Esophagus muscularis mucosa (tissue), 4 donors: ENCODE data around the gene KCNE4.

Experiments
- CTCF ChIP-seq, 3 experiments: fragments of 200-600 bp in 2 of 3; fragments of 450-650 bp in 1 of 3; sonication (generic) in 2 of 3; IDR thresholded peaks; one replicate each; pipeline ENCODE4 v1.5.1; 2017 to 2019; ENCODE audit warnings: antibody characterized with exemption in 3 of 3, mild to moderate bottlenecking in 2 of 3, moderate library complexity in 1 of 3
- EP300 ChIP-seq: sonication (generic); formaldehyde crosslinking; IDR thresholded peaks from one replicate; pipeline ENCODE4 v1.6.1; 2017; ENCODE audit warnings: antibody characterized with exemption
- POLR2A ChIP-seq: fragments of 450-650 bp; IDR thresholded peaks from one replicate; pipeline ENCODE4 v1.6.1; 2017; ENCODE audit warnings: antibody characterized with exemption, moderate library complexity, mild to moderate bottlenecking, low read depth
- POLR2AphosphoS5 ChIP-seq, 2 donors: sonication (generic); formaldehyde crosslinking; IDR thresholded peaks; one replicate each; pipeline ENCODE4 v1.6.1; 2017; ENCODE audit warnings: antibody characterized with exemption in 2 of 2

- TF ChIP-seq POLR2A, result no peak
- no peak for TF ChIP-seq CTCF (IDR thresholded peaks at IDR 0.05)
- TF ChIP-seq EP300, result no peak
- TF ChIP-seq POLR2AphosphoS5 (IDR thresholded peaks at IDR 0.05), result no peak
Observed at GRCh38 chr2:223026357-223027110, 25.5 kb upstream of the KCNE4 start.
